C4-2B (cell line): ENCODE data around the gene SORCS2.

Source experiments
- H3K27ac ChIP-seq: fragments of 450-650 bp; 2 replicates; pipeline ENCODE4 v1.5.1; 2017
- ZFX ChIP-seq: fragments of 450-650 bp; IDR thresholded peaks from 2 replicates; pipeline ENCODE4 v1.6.1; 2017
- TF ChIP-seq, protein P1 (sequence below): fragments of 450-650 bp; conservative IDR thresholded peaks from 2 replicates; pipeline ENCODE4 v1.5.1; 2017; ENCODE audit warnings: mild to moderate bottlenecking

The SORCS2 gene

DNA sequence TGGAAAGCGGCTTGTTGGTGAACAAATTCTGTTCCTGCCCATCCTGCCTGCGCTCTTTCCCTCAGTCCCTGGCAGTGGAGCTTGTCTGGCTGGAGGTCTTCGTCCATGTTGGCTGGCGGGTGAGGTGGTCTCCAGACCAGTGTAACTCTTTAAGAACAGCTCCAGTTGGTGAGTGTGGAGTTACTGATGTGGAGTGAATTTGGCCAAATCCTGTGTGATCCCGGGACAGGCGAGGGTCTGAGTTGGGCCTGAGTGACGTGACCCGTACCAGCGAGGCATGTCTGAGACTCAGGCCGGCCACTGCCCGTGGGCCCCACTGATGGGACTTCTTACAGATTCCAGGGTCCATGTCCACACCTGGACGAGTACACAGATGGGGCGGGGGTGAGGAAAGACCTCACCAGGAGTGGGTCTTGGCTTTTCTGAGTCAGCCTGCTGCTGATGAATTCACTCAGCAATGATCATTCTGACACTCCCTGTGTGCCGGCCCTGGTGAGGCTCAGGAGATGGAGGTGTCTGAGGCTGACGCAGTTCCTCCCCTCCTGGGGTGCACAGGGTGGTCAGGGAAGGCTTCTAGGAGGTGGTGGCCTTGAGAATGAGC, 196.9 kb downstream of the SORCS2 start:
- TF ChIP-seq ZFX = no peak
- TF ChIP-seq, protein P1, sequence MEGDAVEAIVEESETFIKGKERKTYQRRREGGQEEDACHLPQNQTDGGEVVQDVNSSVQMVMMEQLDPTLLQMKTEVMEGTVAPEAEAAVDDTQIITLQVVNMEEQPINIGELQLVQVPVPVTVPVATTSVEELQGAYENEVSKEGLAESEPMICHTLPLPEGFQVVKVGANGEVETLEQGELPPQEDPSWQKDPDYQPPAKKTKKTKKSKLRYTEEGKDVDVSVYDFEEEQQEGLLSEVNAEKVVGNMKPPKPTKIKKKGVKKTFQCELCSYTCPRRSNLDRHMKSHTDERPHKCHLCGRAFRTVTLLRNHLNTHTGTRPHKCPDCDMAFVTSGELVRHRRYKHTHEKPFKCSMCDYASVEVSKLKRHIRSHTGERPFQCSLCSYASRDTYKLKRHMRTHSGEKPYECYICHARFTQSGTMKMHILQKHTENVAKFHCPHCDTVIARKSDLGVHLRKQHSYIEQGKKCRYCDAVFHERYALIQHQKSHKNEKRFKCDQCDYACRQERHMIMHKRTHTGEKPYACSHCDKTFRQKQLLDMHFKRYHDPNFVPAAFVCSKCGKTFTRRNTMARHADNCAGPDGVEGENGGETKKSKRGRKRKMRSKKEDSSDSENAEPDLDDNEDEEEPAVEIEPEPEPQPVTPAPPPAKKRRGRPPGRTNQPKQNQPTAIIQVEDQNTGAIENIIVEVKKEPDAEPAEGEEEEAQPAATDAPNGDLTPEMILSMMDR = no peak
- no peak overlapping the region for H3K27ac ChIP-seq

DNA sequence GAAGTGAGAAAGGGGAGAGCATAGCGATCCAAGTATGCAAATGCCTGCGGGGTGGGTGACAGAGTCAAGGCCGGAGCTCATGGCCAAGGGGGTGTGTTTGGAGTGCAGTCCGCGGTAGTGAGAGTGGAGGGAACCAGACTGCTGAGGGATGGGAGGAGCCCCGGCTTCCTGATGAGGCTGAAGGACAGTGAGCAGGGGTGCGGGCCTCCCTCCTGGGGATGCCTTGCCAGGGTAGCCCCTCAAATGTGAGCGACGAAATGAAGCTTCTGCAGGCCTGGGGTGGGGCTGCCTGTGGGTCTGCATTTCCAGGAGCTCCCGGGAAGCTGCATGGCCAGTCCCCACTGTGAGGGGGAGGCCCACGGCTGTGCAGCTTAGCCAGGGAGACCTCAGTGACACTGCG, 197.4 kb downstream of the SORCS2 start:
- H3K27ac ChIP-seq = no peak overlapping the region
- no peak for TF ChIP-seq ZFX
- TF ChIP-seq, protein P1 = no peak

DNA sequence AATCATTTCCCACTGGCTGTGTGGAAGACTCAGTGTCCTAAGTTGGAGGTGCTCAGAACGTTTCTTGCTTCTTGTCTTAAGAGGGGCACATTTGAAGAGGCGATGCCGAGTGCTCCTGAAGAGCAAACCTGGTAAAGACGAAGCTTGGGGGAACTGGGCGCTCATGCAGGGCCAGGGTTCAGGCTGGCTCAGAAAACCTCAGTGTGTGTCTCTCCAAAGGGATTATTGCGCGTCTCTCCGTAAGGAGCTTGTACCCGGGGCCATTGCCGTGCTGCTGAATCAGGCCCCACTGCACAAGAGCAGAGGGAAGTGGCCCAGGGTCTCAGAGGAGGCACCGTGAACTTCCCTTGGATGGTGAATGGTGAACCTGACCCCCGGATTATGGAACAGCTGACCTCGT, 198.0 kb downstream of the SORCS2 start:
- TF ChIP-seq ZFX = no peak
- TF ChIP-seq, protein P1 = no peak
- no peak overlapping the region for H3K27ac ChIP-seq

DNA sequence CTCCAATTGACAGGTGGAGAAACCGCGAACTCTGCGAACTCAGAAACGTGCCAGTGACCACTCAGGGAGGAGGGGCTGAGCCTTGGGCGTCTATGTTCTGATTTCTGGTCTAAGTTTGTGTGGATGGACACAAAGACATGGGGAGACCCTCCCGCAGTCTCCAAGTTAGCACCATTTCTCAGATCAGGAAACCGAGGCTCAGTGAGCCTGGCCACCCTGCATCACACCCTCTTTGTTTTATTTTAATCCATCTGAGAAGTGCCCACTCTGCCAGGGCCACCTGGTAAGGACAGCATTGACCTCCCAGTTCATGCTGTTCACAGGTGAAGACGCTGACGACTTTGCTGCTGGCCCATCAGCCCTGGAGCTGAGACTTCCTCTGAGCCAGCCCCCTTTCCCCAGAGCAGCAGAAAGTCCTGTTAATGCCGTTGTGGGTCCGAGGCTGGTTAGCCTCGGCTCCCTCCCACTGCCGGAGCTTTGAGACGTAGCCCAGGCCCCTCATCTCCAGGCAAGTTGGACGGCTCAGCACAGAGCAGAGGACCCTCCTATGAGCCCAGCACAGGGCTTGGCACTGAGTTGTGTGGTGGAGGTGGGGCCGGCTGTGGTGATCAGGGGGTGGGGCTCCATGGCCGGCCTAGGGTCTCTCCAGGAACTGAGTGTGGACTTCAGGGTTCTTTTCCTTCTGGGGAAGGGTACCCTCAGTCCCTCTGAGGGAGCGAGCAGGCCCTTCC, 198.7 kb downstream of the SORCS2 start:
- H3K27ac ChIP-seq = no peak overlapping the region
- TF ChIP-seq, protein P1 = no peak
- TF ChIP-seq ZFX = no peak

DNA sequence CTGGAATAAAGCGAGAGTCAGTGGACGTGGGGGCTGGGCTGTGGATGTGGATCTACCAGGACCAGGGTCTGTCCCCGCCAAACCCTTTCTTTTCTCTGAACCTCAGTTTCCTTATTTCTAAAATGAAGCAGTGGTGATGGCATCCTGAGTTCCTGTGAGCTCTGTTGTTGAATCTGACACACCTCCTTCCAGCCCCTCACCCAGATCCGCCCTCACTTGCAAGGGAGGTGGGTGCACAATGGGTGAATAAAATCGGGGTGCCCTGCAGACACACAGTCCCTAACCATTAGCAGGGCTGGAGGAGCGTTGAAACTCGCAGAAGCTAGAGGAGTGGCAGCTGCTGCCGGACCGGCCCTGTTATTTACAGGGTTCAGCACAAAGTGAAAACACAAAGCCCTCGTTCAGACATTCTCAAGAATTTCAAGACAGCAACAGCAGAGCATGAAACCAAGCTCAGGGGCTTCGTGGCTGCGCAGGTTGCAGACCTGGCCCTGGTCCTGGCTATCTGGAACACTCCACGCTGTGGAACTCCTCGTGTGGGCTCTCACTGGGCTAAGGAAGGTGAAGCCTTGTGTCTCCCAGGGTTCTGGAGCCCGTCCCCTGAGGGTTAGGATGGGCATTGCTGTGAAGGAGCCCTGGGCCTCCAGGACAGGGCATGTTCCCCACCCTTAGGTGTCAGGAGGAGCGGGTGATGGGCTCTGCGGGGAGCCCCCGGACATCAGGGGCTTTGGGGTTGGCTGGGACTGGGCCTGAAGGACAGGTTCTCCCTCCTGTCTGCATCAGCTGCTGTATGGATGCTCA, 199.5 kb downstream of the SORCS2 start:
- no peak for TF ChIP-seq ZFX
- TF ChIP-seq, protein P1 = no peak

DNA sequence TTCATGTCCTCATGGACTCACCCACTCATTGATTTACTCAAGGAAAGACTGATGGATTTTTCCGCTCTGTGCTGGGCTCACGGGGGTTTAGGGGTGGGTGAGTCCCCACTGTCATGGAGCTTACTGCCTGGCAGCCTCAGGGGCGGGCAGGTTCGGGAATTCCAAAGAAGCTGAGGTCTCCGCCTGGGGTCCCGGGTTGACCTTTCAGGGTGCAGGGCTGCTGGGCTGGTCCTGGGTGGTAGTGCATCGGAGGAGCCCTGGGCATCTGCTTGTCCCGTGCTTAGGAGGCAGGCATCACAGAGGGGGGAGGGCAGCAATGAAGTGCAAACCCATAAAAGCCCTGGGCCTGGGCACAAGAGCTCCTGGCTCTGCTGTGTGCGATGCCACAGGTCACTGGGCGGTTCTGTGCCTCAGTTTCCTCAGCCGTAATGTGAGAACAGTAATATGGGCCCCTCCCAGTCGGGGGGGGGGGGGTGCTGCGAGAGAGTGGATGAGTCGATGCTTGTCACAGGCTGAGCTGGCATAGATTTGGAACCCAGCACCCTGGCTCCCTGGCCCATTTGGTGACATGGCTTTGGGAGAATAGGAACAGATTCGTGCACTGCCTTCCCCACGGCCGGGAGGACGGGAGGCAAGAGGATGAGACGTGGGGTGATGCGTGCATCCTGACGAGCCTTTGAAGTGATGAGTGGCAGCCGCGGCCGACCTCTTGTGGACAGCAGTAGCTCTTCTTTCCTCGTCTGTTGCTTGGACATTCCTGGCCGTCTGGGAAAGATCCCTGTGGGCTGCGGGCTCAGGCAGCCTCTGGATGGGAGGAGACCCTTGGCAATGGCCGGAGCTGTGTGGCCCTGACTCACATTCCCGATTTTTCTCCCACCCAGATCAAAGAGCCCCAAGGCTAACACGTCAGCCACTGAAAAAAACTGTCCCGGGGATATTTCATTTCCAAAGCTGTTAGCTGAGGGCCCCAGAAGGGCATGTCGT, 200.4 kb downstream of the SORCS2 start:
- H3K27ac ChIP-seq = no peak overlapping the region
- TF ChIP-seq ZFX = no peak
- TF ChIP-seq, protein P1 = no peak

More for the DNA sequence above, 199.5 kb downstream of the SORCS2 start:
- H3K27ac ChIP-seq = no peak overlapping the region
